ENCODE measurements around the gene TARDBP. TPM values are rescaled to one million over a fixed set of nuclear protein-coding genes. Genes with fewer than 3 reads are reported as not detected.
A peak's percentile ranks its signal among the peaks of the same experiment; 100 is the strongest.

Gene TARDBP
- total RNA-seq (2021): 207 and 209 TPM in 2 replicates
- long read RNA-seq, full-length matches to known transcripts: 671 of 762 reads
- long read RNA-seq, partial matches to known transcripts: 21 of 762 reads
- long read RNA-seq, other reads (novel, unspliced or antisense): 70 of 762 reads

DNA sequence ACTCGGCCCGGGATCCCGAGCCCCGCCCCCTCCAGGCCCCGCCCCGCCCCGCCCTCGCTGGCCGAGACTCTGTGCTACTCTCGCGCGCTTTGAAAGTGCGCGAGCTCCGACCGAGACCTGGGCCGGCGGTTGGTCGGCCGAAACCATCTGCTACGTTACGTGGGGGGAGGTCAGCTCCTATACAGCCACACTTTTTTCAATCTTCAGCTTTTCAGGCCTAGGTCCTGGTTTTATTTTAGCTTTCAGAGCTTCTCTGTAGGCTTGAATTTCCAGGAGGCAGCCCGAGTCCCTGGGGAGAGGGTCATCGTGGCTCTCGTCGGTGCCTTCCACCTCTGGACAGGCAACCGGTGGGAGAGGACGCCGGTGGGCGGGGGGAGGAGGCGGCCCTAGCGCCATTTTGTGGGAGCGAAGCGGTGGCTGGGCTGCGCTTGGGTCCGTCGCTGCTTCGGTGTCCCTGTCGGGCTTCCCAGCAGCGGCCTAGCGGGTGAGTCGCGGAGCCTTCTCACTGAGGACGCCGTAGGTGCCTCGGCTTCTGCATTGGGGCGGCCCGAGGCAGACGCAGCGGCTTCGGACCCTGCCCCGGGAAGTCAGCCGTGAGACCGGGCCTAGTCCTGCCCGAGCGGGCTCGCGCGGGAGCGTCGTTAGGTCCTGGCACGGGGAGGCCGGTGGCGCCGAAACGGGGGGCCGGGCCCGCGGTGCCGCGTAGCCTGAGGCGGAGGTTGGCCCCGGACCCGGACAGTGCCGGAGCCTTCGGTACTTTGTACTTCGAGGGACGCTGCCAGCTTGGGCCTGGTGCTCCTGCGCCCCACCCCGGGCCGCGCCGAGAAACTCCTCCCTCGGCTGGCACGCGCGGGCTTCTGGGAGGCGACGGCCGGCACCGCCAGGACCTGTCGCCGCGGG is at the start of gene TARDBP:
TSS of gene TARDBP (plus strand) at position 395 of the 900 bp plus-strand sequence. CDS start 1,074 bp downstream, outside the sequence.
- H3K27me3 Mint-ChIP-seq (ENCODE audit: low read depth): no peaks in the 10 kb centered on the region

More for the DNA sequence above, at the start of gene TARDBP:
- H3K18ac ChIP-seq (ENCODE audit: insufficient read length, low read depth, low read length): peak within 1 kb of the TSS; percentile 100
- peak within 1 kb of the TSS; percentile 98 for H2BK5ac ChIP-seq (ENCODE audit: insufficient read length, low read length)
- no peak within 1 kb of the TSS for H4K8ac ChIP-seq (replicated peaks; ENCODE audit: insufficient read length, low read depth, low read length)
- H3K56ac ChIP-seq (ENCODE audit: insufficient read length, low read depth, low read length): peak within 1 kb of the TSS; percentile 82
- 0 out of 2 replicates have a peak within 1 kb of the TSS, but pooled peaks have one; percentile 70 for H2BK15ac ChIP-seq (ENCODE audit: low read depth, low read length)
- no peaks in the 10 kb centered on the region for H3K9me3 ChIP-seq (ENCODE audit: control insufficient read depth, low read depth, low read length)
- WGBS (ENCODE audit: extremely low coverage, insufficient read length, low lambda C conversion rate): no CpG with 5 or more reads among the region's 94 CpGs
- H2AFZ ChIP-seq (ENCODE audit: low read length): peak within 1 kb of the TSS; percentile 75
- H4K91ac ChIP-seq (ENCODE audit: insufficient read length, low read depth, low read length): no peak within 1 kb of the TSS
- peak within 1 kb of the TSS; percentile 15; the same call in 1 of the 2 replicates for H3K4ac ChIP-seq (ENCODE audit: low read depth, low read length)
- H3K23ac ChIP-seq (ENCODE audit: insufficient read length, low read depth, low read length): no peak within 1 kb of the TSS
- H3K4me3 Mint-ChIP-seq: peak within 1 kb of the TSS; percentile 83 to 88
- H3K27me3 ChIP-seq (ENCODE audit: insufficient read depth, low read length): no peaks in the 10 kb centered on the region
- DNase-seq: peak; percentile 93
- H3T11ph ChIP-seq (ENCODE audit: low read length): peak within 1 kb of the TSS; percentile 97
- H2BK20ac ChIP-seq (ENCODE audit: low read depth, low read length, poor library complexity, severe bottlenecking): peak within 1 kb of the TSS; percentile 91
- peak within 1 kb of the TSS; percentile 69 for H3K27ac ChIP-seq (ENCODE audit: insufficient read length, low read depth, low read length)
- H2BK12ac ChIP-seq (ENCODE audit: insufficient read length, low read depth, low read length): peak within 1 kb of the TSS; percentile 100
- no peak within 1 kb of the TSS for H2AK5ac ChIP-seq (ENCODE audit: insufficient read length, low read length)
- peaks cover 11 to 21% of the 10 kb centered on the region in 2 experiments for H3K4me1 Mint-ChIP-seq
- H3K79me2 ChIP-seq (ENCODE audit: insufficient read depth, low read length): peaks cover 12% of the 10 kb centered on the region; the same call in 1 of the 2 replicates
- H3K79me1 ChIP-seq (ENCODE audit: insufficient read depth, low read depth, low read length, poor library complexity, severe bottlenecking): peaks cover 10% of the 10 kb centered on the region
- H4K5ac ChIP-seq (ENCODE audit: insufficient read length, low read depth, low read length): peak within 1 kb of the TSS; percentile 83
- H3K27ac Mint-ChIP-seq: peak within 1 kb of the TSS; percentile 100
- H4K20me1 ChIP-seq (ENCODE audit: control insufficient read depth, insufficient read depth, insufficient read length): no peaks in the 10 kb centered on the region
- no peaks in the 10 kb centered on the region for H3K9me3 Mint-ChIP-seq
- TF ChIP-seq, protein P1, sequence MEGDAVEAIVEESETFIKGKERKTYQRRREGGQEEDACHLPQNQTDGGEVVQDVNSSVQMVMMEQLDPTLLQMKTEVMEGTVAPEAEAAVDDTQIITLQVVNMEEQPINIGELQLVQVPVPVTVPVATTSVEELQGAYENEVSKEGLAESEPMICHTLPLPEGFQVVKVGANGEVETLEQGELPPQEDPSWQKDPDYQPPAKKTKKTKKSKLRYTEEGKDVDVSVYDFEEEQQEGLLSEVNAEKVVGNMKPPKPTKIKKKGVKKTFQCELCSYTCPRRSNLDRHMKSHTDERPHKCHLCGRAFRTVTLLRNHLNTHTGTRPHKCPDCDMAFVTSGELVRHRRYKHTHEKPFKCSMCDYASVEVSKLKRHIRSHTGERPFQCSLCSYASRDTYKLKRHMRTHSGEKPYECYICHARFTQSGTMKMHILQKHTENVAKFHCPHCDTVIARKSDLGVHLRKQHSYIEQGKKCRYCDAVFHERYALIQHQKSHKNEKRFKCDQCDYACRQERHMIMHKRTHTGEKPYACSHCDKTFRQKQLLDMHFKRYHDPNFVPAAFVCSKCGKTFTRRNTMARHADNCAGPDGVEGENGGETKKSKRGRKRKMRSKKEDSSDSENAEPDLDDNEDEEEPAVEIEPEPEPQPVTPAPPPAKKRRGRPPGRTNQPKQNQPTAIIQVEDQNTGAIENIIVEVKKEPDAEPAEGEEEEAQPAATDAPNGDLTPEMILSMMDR (conservative IDR thresholded peaks at IDR 0.05): no peak
- peak within 1 kb of the TSS; percentile 88 for H3K4me2 ChIP-seq (ENCODE audit: insufficient read depth, insufficient read length, low read length)
- H3K9ac ChIP-seq (ENCODE audit: extremely low read depth, insufficient read length, low read length): peak within 1 kb of the TSS; percentile 99
- peak within 1 kb of the TSS; percentile 99 for H3K14ac ChIP-seq (ENCODE audit: insufficient read depth, low read length)
- H3K23me2 ChIP-seq (ENCODE audit: insufficient read length, low read depth, low read length, poor library complexity, severe bottlenecking): peaks cover 3% of the 10 kb centered on the region
- H3K4me1 ChIP-seq (ENCODE audit: insufficient read depth, low read length): peaks cover 5% of the 10 kb centered on the region; the same call in 1 of the 2 replicates
- H3K36me3 Mint-ChIP-seq (ENCODE audit: insufficient read depth in 1 of 3, low read depth in 3 of 3): peaks cover 26 to 42% (median 38%) of the 10 kb centered on the region in 3 experiments
- H2BK120ac ChIP-seq (ENCODE audit: low read depth, low read length, poor library complexity, severe bottlenecking): peak within 1 kb of the TSS; percentile 98

Data from H9 (cell line).